Large intestine (tissue), 3 donors: ENCODE results near the gene SH3PXD2A. TPM values are rescaled to one million over a fixed set of nuclear protein-coding genes. Genes with fewer than 3 reads are reported as not detected.
"Not testable (repeated sequence)": the region's sequence is repeated elsewhere in the genome, so short reads cannot be mapped to it uniquely, and the experiment has no call there.

Experiments used
- DNase-seq, 2 donors: peaks; one replicate each; pipeline versions ENCODE4 v3.0.0 to v3.0.0-alpha.2; 2013
- H3K27ac ChIP-seq: one replicate; pipeline ENCODE4 v1.5.1; 2013; ENCODE audit warnings: low read length
- H3K27me3 ChIP-seq: 2 replicates; pipeline ENCODE4 v1.6.1; 2013; ENCODE audit warnings: low read length; ENCODE audit not compliant: control insufficient read depth, insufficient read depth
- H3K36me3 ChIP-seq: 2 replicates; pipeline ENCODE4 v1.6.1; 2013; ENCODE audit warnings: low read length; ENCODE audit not compliant: control insufficient read depth, insufficient read depth
- H3K4me1 ChIP-seq: one replicate; pipeline ENCODE4 v1.6.1; 2013; ENCODE audit warnings: low read length; ENCODE audit not compliant: control insufficient read depth, insufficient read depth
- H3K4me3 ChIP-seq: one replicate; pipeline ENCODE4 v1.5.1; 2013; ENCODE audit warnings: low read length
- H3K9me3 ChIP-seq: one replicate; pipeline ENCODE4 v1.6.1; 2013; ENCODE audit warnings: mild to moderate bottlenecking, low read depth, low read length, moderate library complexity; ENCODE audit not compliant: control insufficient read depth
- WGBS: methylation state at CpG from one replicate; pipeline ENCODE4 v1.1.5; 2013; ENCODE audit warnings: low lambda C conversion rate; ENCODE audit not compliant: insufficient coverage; 5-methylcytosine and 5-hydroxymethylcytosine counted together
- polyA plus RNA-seq: library from polyadenylated mRNA; unstranded; fragments of 120-200 nt; gene quantifications from one replicate; pipeline ENCODE4 v1.2.1, GENCODE V29; 2013

SH3PXD2A gene
- polyA plus RNA-seq, 1 donor: 32.0 TPM

DNA sequence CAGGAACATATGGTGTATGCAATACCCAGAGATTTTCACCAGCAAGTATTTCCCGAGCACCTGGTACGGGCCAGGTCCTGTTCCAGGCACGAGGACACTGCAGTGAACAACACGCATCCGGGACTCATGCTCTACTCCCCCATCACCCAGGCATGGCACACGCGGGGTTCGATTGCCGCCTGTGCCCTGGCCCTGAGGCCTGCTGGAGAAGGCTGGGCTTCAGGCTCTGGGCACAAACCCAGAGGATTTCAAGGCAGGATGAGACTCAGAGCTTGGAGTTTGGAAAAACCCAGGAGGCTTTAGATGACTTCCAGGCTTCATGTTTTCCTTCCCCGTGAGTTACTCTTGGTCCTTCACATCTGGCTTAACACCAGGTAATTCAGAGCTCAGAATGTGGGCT lies 218.4 kb downstream of the SH3PXD2A start:
- 0% methylated on average over 1 of the region's 10 CpGs for WGBS
- no peak for DNase-seq
- no peaks in the 10 kb centered on the region for H3K27me3 ChIP-seq
- peaks cover 53% of the 10 kb centered on the region for H3K36me3 ChIP-seq
- H3K9me3 ChIP-seq: no peaks in the 10 kb centered on the region
- no peak overlapping the region for H3K27ac ChIP-seq
- peaks cover 12% of the 10 kb centered on the region for H3K4me1 ChIP-seq
- H3K4me3 ChIP-seq: no peak overlapping the region

DNA sequence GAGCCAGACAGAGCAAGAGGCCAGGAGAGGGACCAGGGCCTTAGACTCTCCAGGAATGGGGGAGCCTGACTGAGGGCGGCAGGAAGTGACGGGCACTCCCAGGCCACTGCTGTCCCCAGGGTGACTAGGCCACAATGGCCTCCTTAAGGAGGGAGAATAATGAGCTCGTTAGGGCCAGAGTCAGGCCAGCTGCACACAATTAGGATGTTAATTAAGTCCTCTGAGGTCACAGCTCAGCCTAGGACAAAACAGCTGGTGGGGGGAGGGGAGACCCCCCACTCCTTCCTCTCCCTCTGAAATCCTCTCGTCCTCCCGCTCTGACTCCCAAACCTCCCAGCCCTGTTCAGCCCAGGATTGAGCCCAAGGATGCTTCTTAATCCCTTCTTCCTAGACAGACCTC lies 218.9 kb downstream of the SH3PXD2A start:
- peaks cover 7% of the 10 kb centered on the region for H3K4me1 ChIP-seq

DNA sequence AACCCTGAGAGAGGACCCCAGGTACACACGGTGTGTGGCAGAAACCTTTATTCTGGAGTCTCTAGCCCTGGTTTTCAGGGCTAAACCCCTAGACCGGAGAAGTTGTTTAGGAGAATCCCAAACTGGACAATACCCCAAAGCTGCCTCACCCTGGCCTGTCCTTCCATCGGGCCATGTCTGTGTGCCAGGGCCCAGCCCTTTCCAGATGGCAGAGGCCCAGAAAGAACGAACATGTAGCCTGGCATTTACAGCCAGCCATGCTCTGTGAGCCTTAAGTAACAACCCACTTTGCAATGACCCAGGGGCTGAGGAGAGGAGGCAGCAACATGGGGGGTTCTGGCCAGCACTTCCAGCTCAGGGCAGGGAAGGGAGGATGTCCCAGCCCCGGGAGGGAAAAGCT lies 219.8 kb downstream of the SH3PXD2A start:
- no peak overlapping the region for H3K27ac ChIP-seq
- H3K36me3 ChIP-seq: peaks cover 55% of the 10 kb centered on the region
- peaks cover 7% of the 10 kb centered on the region for H3K4me1 ChIP-seq
- H3K27me3 ChIP-seq: no peaks in the 10 kb centered on the region
- no peak for DNase-seq
- H3K9me3 ChIP-seq: no peaks in the 10 kb centered on the region
- H3K4me3 ChIP-seq: no peak overlapping the region
- no CpG with 5 or more reads among the region's 5 CpGs for WGBS

More for the DNA sequence above, 218.9 kb downstream of the SH3PXD2A start:
- DNase-seq: no peak
- Histone ChIP-seq H3K27me3 (no peaks in the 10 kb centered on the region), H3K4me3 (no peak overlapping the region), H3K27ac (no peak overlapping the region), H3K36me3 (peaks cover 58% of the 10 kb centered on the region), H3K9me3 (no peaks in the 10 kb centered on the region)
- WGBS: no CpG with 5 or more reads among the region's 5 CpGs

DNA sequence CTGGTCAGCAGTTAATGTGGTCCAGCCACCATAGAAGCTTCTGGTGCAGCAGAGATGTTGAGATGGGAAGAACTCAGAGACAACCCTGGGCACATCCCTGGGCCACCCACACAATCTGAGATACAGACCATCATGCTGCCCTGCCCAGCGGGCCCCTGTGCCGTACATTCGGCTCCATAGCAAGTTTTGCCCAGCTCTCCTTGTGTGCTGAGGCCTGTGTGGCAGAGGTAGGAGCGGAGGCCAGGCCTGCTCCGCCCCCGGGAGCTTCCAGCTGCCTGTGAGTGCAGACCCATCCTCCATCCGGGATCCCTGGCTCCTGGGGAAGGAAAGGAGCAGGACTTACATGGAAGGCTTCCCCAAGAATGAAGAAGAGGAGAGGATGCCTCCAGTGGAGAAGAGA lies 221.5 kb downstream of the SH3PXD2A start:
- no peaks in the 10 kb centered on the region for H3K27me3 ChIP-seq
- H3K4me3 ChIP-seq: no peak overlapping the region
- peaks cover 56% of the 10 kb centered on the region for H3K36me3 ChIP-seq
- peaks cover 7% of the 10 kb centered on the region for H3K4me1 ChIP-seq
- DNase-seq: no peak
- no peak overlapping the region for H3K27ac ChIP-seq
- no peaks in the 10 kb centered on the region for H3K9me3 ChIP-seq
- WGBS: no CpG with 5 or more reads among the region's 7 CpGs

DNA sequence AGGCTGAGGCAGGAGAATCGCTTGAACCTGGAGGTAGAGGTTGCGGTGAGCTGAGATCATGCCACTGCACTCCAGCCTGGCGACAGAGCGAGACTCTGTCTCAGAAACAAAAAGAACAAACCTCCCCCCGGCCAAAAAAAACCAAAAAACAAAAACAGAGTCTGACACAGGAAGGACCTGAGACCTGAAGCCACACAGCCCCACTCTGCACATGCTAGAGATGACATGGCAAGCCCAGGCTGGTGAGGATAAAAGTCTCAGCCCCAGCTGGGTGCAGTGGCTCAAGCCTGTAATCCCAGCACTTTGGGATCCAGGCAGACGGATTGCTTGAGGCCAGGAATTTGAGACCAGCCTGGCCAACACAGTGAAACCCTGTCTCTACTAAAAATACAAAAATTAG lies 222.5 kb downstream of the SH3PXD2A start:
- H3K27me3 ChIP-seq, H3K9me3 ChIP-seq, H3K4me1 ChIP-seq, H3K4me3 ChIP-seq, DNase-seq, H3K27ac ChIP-seq: not testable (repeated sequence)
- H3K36me3 ChIP-seq: peaks cover 54% of the 10 kb centered on the region
- no CpG with 5 or more reads among the region's 6 CpGs for WGBS

DNA sequence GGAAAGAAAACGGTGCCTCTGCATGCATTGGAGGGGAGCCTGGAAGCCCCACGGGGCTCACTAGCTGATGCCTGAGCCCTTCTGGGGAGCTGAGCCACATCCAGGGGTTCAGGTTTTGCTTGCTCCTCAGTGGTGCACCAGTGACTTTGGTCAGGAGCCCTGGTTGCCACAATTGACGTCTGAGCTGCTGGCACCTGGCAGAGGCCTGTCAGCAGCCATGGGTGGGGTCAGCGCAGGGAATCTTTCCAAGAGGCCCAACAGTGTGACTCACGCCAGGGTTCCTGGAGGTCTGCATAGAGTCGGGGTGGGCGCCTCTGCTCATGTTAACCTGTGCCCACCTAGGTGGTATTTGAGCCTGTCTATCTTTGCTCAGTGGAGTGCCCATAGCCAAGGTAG lies 223.1 kb downstream of the SH3PXD2A start:
- DNase-seq: no peak
- Histone ChIP-seq H3K27ac (no peak overlapping the region), H3K9me3 (no peaks in the 10 kb centered on the region), H3K4me1 (no peaks in the 10 kb centered on the region), H3K36me3 (peaks cover 60% of the 10 kb centered on the region), H3K27me3 (no peaks in the 10 kb centered on the region), H3K4me3 (no peak overlapping the region)
- no CpG with 5 or more reads among the region's 7 CpGs for WGBS

DNA sequence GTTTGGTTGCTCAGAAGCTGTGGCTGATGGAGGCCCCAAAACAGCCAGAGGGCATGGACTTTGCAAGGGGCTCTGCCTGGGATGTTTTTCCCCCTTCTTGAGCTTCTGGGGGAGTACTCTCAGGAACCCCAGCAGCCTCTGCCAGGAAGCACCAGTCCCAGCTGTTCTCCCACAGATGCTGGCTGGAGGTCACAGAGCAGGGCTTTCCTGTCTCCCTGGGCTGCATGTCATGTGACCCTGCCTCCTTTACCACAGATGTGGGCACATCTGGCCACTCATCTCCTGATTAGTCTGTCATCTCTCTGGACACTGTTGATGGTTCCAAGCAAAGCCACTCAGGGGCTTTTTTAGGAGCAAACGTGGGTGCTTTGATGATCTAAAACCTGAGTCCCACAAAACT lies 225.2 kb downstream of the SH3PXD2A start:
- DNase-seq: no peak
- H3K4me3 ChIP-seq: no peak overlapping the region
- no peaks in the 10 kb centered on the region for H3K27me3 ChIP-seq
- H3K4me1 ChIP-seq: no peaks in the 10 kb centered on the region
- no CpG with 5 or more reads among the region's 1 CpG for WGBS
- H3K27ac ChIP-seq: no peak overlapping the region
- no peaks in the 10 kb centered on the region for H3K9me3 ChIP-seq
- peaks cover 67% of the 10 kb centered on the region for H3K36me3 ChIP-seq

DNA sequence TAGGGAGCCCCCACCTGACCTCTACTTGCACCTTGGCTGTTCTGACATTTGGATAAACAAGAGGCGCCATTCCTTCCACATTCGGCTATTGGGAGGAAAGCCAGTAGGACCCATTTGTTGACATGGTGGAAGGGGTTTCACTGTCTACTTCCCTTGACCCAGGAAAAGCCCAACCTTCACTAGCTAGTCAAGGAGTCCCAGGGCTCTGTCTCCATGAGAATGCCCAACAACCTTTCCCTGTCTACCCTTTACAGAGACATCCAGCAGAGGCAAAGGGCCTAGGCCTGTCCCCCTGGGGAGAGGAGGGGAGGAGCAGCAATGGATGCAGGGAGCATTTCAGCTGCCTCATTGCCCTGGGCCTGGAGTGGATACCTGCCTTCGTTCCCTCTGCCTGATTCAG lies 225.8 kb downstream of the SH3PXD2A start:
- Histone ChIP-seq H3K9me3 (no peaks in the 10 kb centered on the region), H3K27ac (no peak overlapping the region), H3K4me3 (no peak overlapping the region), H3K4me1 (no peaks in the 10 kb centered on the region), H3K36me3 (peaks cover 70% of the 10 kb centered on the region), H3K27me3 (no peaks in the 10 kb centered on the region)
- DNase-seq: no peak
- WGBS: no CpG with 5 or more reads among the region's 3 CpGs

DNA sequence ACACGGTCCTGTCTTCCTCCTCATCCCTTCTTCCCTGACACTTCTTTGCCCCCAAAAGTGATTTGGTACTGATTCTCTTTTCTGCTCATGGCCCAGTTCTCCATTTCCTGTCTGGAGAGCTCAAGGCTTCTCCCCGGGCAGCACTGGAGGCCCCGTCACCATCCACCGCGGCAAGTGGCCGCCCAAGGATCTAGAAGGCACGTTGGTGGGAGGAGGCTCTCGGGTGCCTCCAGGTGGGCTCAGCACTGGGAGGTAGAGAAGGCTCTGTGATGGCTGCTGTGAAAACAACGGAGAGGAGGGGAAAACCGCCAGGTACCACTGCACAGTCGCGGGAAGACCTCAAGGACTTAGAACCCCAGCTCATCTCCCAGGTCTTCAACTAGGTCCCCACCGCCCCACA lies 227.5 kb downstream of the SH3PXD2A start:
- Histone ChIP-seq H3K27ac (no peak overlapping the region), H3K4me1 (no peaks in the 10 kb centered on the region), H3K4me3 (no peak overlapping the region), H3K27me3 (no peaks in the 10 kb centered on the region), H3K9me3 (no peaks in the 10 kb centered on the region), H3K36me3 (peaks cover 77% of the 10 kb centered on the region)
- DNase-seq: no peak
- WGBS: no CpG with 5 or more reads among the region's 13 CpGs

DNA sequence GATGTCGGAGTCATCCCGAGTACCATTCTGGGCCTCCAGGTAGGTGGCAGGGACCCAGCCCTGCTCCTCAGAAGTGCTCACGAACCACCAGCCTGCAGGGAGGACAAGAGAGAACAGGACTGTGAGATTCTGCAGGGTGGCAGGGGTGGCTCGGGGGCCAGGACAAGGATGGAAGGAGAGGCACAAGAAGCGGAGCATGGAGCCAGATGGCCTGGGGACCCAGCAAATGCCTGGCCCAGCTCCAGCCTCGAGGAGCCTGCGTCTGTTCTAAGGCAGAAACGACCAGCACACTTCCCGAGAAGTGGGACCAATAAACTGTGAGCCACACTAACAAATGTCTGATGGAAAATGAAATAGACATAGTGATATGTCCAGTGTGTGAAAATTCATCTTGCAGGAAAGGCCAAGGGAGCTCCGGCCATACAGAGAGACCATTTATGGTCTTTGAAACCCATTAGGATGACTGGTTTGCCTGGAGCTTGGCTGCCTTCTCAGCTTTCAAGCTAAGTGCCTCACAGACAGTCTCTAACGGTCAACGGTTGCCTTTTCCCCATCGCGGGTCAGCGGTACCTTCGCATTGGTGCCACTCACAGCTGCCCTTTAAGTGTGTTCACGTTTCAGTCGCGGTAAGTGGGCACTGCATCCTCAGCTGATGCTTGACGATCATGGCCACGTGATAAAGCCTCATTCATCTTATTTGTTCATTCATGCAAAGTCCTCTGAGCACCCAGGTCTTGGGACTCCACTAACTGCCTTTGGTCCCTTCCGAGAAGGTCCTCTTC lies 228.1 kb downstream of the SH3PXD2A start:
- H3K27ac ChIP-seq: no peak overlapping the region
- no peaks in the 10 kb centered on the region for H3K9me3 ChIP-seq
- no peak for DNase-seq
- H3K36me3 ChIP-seq: peaks cover 81% of the 10 kb centered on the region
- no peak overlapping the region for H3K4me3 ChIP-seq
- WGBS: no CpG with 5 or more reads among the region's 22 CpGs
- no peaks in the 10 kb centered on the region for H3K27me3 ChIP-seq
- no peaks in the 10 kb centered on the region for H3K4me1 ChIP-seq

DNA sequence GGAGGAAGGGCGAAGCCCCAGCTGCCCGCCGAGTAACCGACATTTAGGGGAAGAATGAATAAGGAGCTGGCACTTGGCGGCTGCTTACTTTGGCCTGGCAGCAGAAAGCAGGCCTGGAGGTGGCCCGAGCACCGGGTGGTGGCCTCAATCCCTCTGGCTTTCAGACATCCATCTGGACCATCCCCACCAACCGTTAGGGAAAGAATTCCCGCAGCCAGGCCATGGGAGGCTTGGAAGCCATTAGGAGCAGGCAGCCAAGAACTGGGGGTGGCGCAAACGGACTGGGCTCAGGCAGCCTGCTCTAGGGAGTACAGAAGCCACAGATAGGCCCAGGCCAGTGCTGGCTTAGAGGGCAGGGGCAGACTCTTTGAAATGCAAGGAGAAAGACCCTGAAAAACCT lies 229.2 kb downstream of the SH3PXD2A start:
- WGBS: no CpG with 5 or more reads among the region's 11 CpGs
- Histone ChIP-seq H3K4me1 (no peaks in the 10 kb centered on the region), H3K36me3 (peaks cover 82% of the 10 kb centered on the region), H3K9me3 (no peaks in the 10 kb centered on the region), H3K4me3 (no peak overlapping the region), H3K27ac (no peak overlapping the region), H3K27me3 (no peaks in the 10 kb centered on the region)
- DNase-seq: no peak
